Left lung (tissue), 10 donors: Measurements from ENCODE around the gene SLC66A1. TPM values are rescaled to one million over a fixed set of nuclear protein-coding genes. Genes with fewer than 3 reads are reported as not detected.

Source experiments
- ATAC-seq: fragments of 200-7000 bp; cut with Tn5 transposase; one replicate; pipeline ENCODE4 v1.9.1; 2020; ENCODE audit warnings: moderate library complexity
- DNase-seq, 4 donors: peaks; one replicate each; pipeline ENCODE4 v3.0.0-alpha.2; 2013 to 2020
- H3K27ac ChIP-seq, 2 donors: fragments of 200-600 bp; sonication (generic) in 1 of 2; one replicate each; pipeline versions ENCODE4 v1.5.0 to v1.8.0; 2020 to 2021
- H3K27me3 ChIP-seq, 2 donors: fragments of 200-600 bp; sonication (generic) in 1 of 2; one replicate each; pipeline versions ENCODE4 v1.5.0 to v1.8.0; 2020 to 2021
- H3K36me3 ChIP-seq, 2 donors: fragments of 200-600 bp; sonication (generic) in 1 of 2; one replicate each; pipeline versions ENCODE4 v1.5.0 to v1.8.0; 2020 to 2021
- H3K4me1 ChIP-seq, 2 donors: fragments of 200-600 bp; one replicate each; pipeline ENCODE4 v1.8.0; 2021
- H3K4me3 ChIP-seq, 2 donors: fragments of 200-600 bp; sonication (generic) in 1 of 2; one replicate each; pipeline versions ENCODE4 v1.5.0 to v1.8.0; 2020 to 2021; ENCODE audit warnings: mild to moderate bottlenecking in 1 of 2
- H3K9me3 ChIP-seq, 2 donors: fragments of 200-600 bp; sonication (generic) in 1 of 2; one replicate each; pipeline versions ENCODE4 v1.5.0 to v1.8.0; 2020 to 2021
- CTCF ChIP-seq, 2 donors: fragments of 200-600 bp; sonication (generic) in 1 of 2; IDR thresholded peaks; one replicate each; pipeline versions ENCODE4 v1.5.0 to v1.8.0; 2021; ENCODE audit warnings: antibody characterized with exemption in 2 of 2
- intact Hi-C, 2 donors: fragments of 100-400 bp; cut with DNase I; formaldehyde crosslinking; loops; one replicate each; pipeline versions ENCODE4 v1.11.2 to v1.14.2; 2022
- polyA plus RNA-seq, 6 donors: library from polyadenylated mRNA; unstranded; fragments of 120-200 nt; gene quantifications; one replicate each; pipeline ENCODE4 v1.2.1, GENCODE V29; 2013; ENCODE audit not compliant: insufficient read length in 6 of 6
- total RNA-seq, 2 donors: library from RNA; stranded (reverse); fragmentation: NEBNext Ultra II Directional; extraction: Animal tissue kit (Norgen Biotek cat#: 25700); gene quantifications; one replicate each; pipeline ENCODE4 v1.2.1, GENCODE V29; 2021
- donor health status: DM: no; HTN: yes; CAD: no.
- donor health status: DM: no; HTN: no; CAD: no.

SLC66A1 gene
- total and polyA plus RNA-seq, 8 donors = 7.9 to 21.1 (median 10.2) TPM

GRCh38 chr1:19360016-19360415, 47.9 kb downstream of the SLC66A1 start:
- intact Hi-C loops = no loop called here
- peaks cover 0 to 41% of the 10 kb centered on the region in 2 donors for H3K36me3 ChIP-seq
- TF ChIP-seq CTCF (IDR thresholded peaks at IDR 0.05) = no peak
- H3K27me3 ChIP-seq = no peaks in the 10 kb centered on the region
- H3K4me1 ChIP-seq = peaks cover 14 to 28% of the 10 kb centered on the region in 2 donors
- H3K4me3 ChIP-seq = no peak overlapping the region
- no peaks in the 10 kb centered on the region for H3K9me3 ChIP-seq
- no peak overlapping the region for H3K27ac ChIP-seq
- ATAC-seq = no peak
- DNase-seq = no peak

GRCh38 chr1:19360432-19360831, 48.3 kb downstream of the SLC66A1 start:
- intact Hi-C loops = no loop called here
- H3K27me3 ChIP-seq = no peaks in the 10 kb centered on the region
- H3K27ac ChIP-seq = no peak overlapping the region
- peaks cover 0 to 41% of the 10 kb centered on the region in 2 donors for H3K36me3 ChIP-seq
- TF ChIP-seq CTCF (IDR thresholded peaks at IDR 0.05) = no peak
- no peaks in the 10 kb centered on the region for H3K9me3 ChIP-seq
- ATAC-seq = no peak
- H3K4me3 ChIP-seq = no peak overlapping the region
- H3K4me1 ChIP-seq = peaks cover 14 to 28% of the 10 kb centered on the region in 2 donors
- DNase-seq = no peak

GRCh38 chr1:19360843-19361610, 48.9 kb downstream of the SLC66A1 start:
- Histone ChIP-seq H3K27ac (no peak overlapping the region), H3K4me1 (peaks cover 14 to 30% of the 10 kb centered on the region in 2 donors), H3K4me3 (no peak overlapping the region), H3K27me3 (no peaks in the 10 kb centered on the region), H3K36me3 (peaks cover 0 to 35% of the 10 kb centered on the region in 2 donors), H3K9me3 (no peaks in the 10 kb centered on the region)
- intact Hi-C loops = no loop called here
- peak; percentile 82 for ATAC-seq
- no peak for TF ChIP-seq CTCF (IDR thresholded peaks at IDR 0.05)
- no peak for DNase-seq

DNA sequence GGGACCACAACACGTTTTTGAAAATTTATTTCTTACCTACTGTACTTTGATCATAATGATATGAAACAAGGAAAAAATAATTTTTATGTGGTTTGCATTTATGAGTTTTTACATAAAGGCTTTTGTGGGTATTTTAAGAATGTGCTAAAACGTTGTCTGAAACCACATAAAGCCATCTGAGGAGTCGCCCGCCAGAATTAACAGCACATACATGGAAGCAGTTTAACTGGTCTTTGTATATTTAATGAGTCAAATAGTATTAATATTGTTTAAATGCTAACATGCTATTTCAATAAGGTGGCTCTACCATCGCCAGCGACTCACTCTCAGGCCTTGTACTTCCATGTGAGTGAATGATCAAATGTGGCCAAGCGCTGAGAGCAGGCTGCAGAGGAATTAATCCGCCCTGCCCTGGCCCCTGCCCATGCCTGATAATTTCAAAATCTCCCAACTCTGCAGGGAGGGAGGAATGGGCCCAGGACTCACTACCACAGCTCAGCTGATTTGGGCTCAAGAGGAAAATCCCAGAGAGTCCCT, 49.6 kb downstream of the SLC66A1 start:
- Histone ChIP-seq H3K27ac (no peak overlapping the region), H3K4me1 (peaks cover 16 to 33% of the 10 kb centered on the region in 2 donors), H3K9me3 (no peaks in the 10 kb centered on the region), H3K36me3 (peaks cover 0 to 28% of the 10 kb centered on the region in 2 donors), H3K4me3 (no peak overlapping the region), H3K27me3 (no peaks in the 10 kb centered on the region)
- no peak for DNase-seq
- intact Hi-C loops = no loop called here
- no peak for TF ChIP-seq CTCF (IDR thresholded peaks at IDR 0.05)
- ATAC-seq = peak; percentile 42

GRCh38 chr1:19363536-19364152, 51.5 kb downstream of the SLC66A1 start:
- Histone ChIP-seq H3K4me1 (peaks cover 16 to 35% of the 10 kb centered on the region in 2 donors), H3K36me3 (peaks cover 0 to 15% of the 10 kb centered on the region in 2 donors), H3K27ac (no peak overlapping the region), H3K9me3 (no peaks in the 10 kb centered on the region), H3K27me3 (no peaks in the 10 kb centered on the region), H3K4me3 (no peak overlapping the region)
- no peak for TF ChIP-seq CTCF (IDR thresholded peaks at IDR 0.05)
- no peak for ATAC-seq
- intact Hi-C loops = no loop called here
- no peak for DNase-seq
